GM12878 (cell line): ENCODE measurements around the gene C18orf63. TPM values are rescaled to one million over a fixed set of nuclear protein-coding genes. Genes with fewer than 3 reads are reported as not detected.

Source experiments
- ATAC-seq: fragments of 200-7000 bp; cut with Tn5 transposase; 3 replicates; pipeline ENCODE4 v1.9.1; 2020; ENCODE audit warnings: mild to moderate bottlenecking, moderate library complexity
- BruUV-seq: library from RNA; stranded (reverse); fragments of 400-500 nt; replicated peaks from 2 replicates; lab custom pipeline; 2021; lab: Mats Ljungman, UMichigan
- CTCF ChIA-PET: fragments of 300-600 bp; sonication (Branson Sonifier 250); formaldehyde crosslinking; extraction: SDS; loops from one replicate; lab custom pipeline; 2021; ENCODE audit warnings: inconsistent platforms; lab: Yijun Ruan, JAX
- POLR2A ChIA-PET: fragments of 350-600 bp; formaldehyde crosslinking; extraction: SDS; loops from one replicate; lab custom pipeline; 2021; ENCODE audit warnings: inconsistent platforms; lab: Charles Lee
- RAD21 ChIA-PET: fragments of 300-600 bp; sonication (Branson Sonifier 250); formaldehyde crosslinking; loops from one replicate; lab custom pipeline; 2023; ENCODE audit warnings: antibody characterized with exemption; ENCODE audit not compliant: unreplicated experiment; lab: Charles Lee
- SMC1A ChIA-PET: fragments of 300-600 bp; sonication (Branson Sonifier 250); formaldehyde crosslinking; loops from one replicate; lab custom pipeline; 2023; ENCODE audit not compliant: unreplicated experiment, uncharacterized antibody; lab: Charles Lee
- DNase-seq: peaks from one replicate; pipeline ENCODE4 v3.0.0-alpha.2; 2011; ENCODE audit warnings: low read depth, low spot score
- FAIRE-seq: peaks from 3 replicates; lab custom pipeline; 2011; peaks lifted over from hg19 to GRCh38; lab: Jason Lieb, UNC
- H2AFZ ChIP-seq: 2 replicates; pipeline ENCODE4 v1.6.0; 2011; ENCODE audit warnings: low read depth, low read length, control low read depth; ENCODE audit not compliant: control insufficient read depth
- H3K27ac ChIP-seq: 2 replicates; pipeline ENCODE4 v1.5.1; 2011; ENCODE audit warnings: control low read depth; ENCODE audit not compliant: control insufficient read depth, insufficient read depth
- H3K27me3 ChIP-seq, 2 experiments: replicated peaks in 1 of 2; 2 replicates each; pipeline versions ENCODE4 v1.6.0 to v1.6.1; 2011; ENCODE audit warnings: low read length in 1 of 2; ENCODE audit not compliant: control insufficient read depth in 2 of 2, insufficient read depth in 2 of 2
- H3K36me3 ChIP-seq, 2 experiments: 2 replicates each; pipeline ENCODE4 v1.5.1; 2011; ENCODE audit warnings: low read length in 1 of 2; ENCODE audit not compliant: control insufficient read depth in 2 of 2, insufficient read depth in 2 of 2
- H3K4me1 ChIP-seq: 2 replicates; pipeline ENCODE4 v1.6.1; 2011; ENCODE audit warnings: mild to moderate bottlenecking, low read length, moderate library complexity, mixed read lengths; ENCODE audit not compliant: control insufficient read depth, insufficient read depth
- H3K4me2 ChIP-seq: 2 replicates; pipeline ENCODE4 v1.6.0; 2011; ENCODE audit warnings: control low read depth; ENCODE audit not compliant: control insufficient read depth, insufficient read depth
- H3K4me3 ChIP-seq: fragments of 200-600 bp; sonication (generic); 2 replicates; pipeline ENCODE4 v1.5.1; 2016
- H3K79me2 ChIP-seq: 2 replicates; pipeline ENCODE4 v1.6.0; 2011; ENCODE audit warnings: low read length; ENCODE audit not compliant: control insufficient read depth, insufficient read depth
- H3K9ac ChIP-seq: 2 replicates; pipeline ENCODE4 v1.8.0; 2011; ENCODE audit warnings: low read length, control low read depth, mixed read lengths; ENCODE audit not compliant: control insufficient read depth, insufficient read depth
- H3K9me3 ChIP-seq: replicated peaks from 3 replicates; pipeline ENCODE4 v1.5.1; 2011; ENCODE audit warnings: mild to moderate bottlenecking, low read length; ENCODE audit not compliant: control insufficient read depth, insufficient read depth
- H4K20me1 ChIP-seq: 2 replicates; pipeline ENCODE4 v1.6.0; 2011; ENCODE audit not compliant: control insufficient read depth, insufficient read depth
- CBX3 ChIP-seq: fragments of 200-600 bp; sonication (generic); IDR thresholded peaks from 2 replicates; pipeline ENCODE4 v1.6.1; 2016; ENCODE audit warnings: low read depth, borderline replicate concordance
- CBX5 ChIP-seq: sonication (generic); IDR thresholded peaks from 2 replicates; pipeline ENCODE4 v1.6.1; 2016; ENCODE audit warnings: low read depth, moderate library complexity, mild to moderate bottlenecking, inconsistent platforms
- E2F4 ChIP-seq: IDR thresholded peaks from 2 replicates; pipeline ENCODE4 v1.6.1; 2012; ENCODE audit warnings: low read depth, low read length, improper control_type of control experiment
- ESRRA ChIP-seq: IDR thresholded peaks from 2 replicates; pipeline ENCODE4 v1.6.1; 2012; ENCODE audit warnings: mild to moderate bottlenecking, low read length, improper control_type of control experiment
- JUND ChIP-seq: IDR thresholded peaks from 2 replicates; pipeline ENCODE4 v1.6.1; 2012; ENCODE audit warnings: low read depth, mild to moderate bottlenecking, low read length, improper control_type of control experiment, moderate library complexity
- KDM1A ChIP-seq: fragments of 200-600 bp; sonication (generic); IDR thresholded peaks from 2 replicates; pipeline ENCODE4 v1.6.1; 2016; ENCODE audit warnings: borderline replicate concordance
- MYC ChIP-seq: IDR thresholded peaks from 2 replicates; pipeline ENCODE4 v1.6.1; 2011; ENCODE audit warnings: mild to moderate bottlenecking, low read length, moderate library complexity, inconsistent platforms; ENCODE audit not compliant: insufficient read depth, insufficient replicate concordance, insufficient read length, severe bottlenecking
- PBX3 ChIP-seq: IDR thresholded peaks from 2 replicates; pipeline ENCODE4 v1.6.1; 2011; ENCODE audit warnings: mild to moderate bottlenecking, low read depth, low read length, moderate library complexity; ENCODE audit not compliant: insufficient replicate concordance
- REST ChIP-seq: IDR thresholded peaks from 2 replicates; pipeline ENCODE4 v1.6.1; 2012; ENCODE audit warnings: mild to moderate bottlenecking, low read depth, low read length
- SPI1 ChIP-seq: IDR thresholded peaks from 2 replicates; pipeline ENCODE4 v1.6.1; 2011; ENCODE audit warnings: low read depth, mild to moderate bottlenecking, low read length, moderate library complexity, borderline replicate concordance; ENCODE audit not compliant: insufficient read depth
- YBX1 ChIP-seq: fragments of 450-650 bp; IDR thresholded peaks from 2 replicates; pipeline ENCODE4 v1.6.1; 2016; ENCODE audit warnings: antibody characterized with exemption
- ZNF274 ChIP-seq: IDR thresholded peaks from one replicate; pipeline ENCODE4 v1.8.0; 2011; ENCODE audit not compliant: insufficient read length, insufficient read depth
- ZNF687 ChIP-seq: fragments of 450-650 bp; IDR thresholded peaks from 2 replicates; pipeline ENCODE4 v1.6.1; 2017; ENCODE audit warnings: mild to moderate bottlenecking, moderate library complexity
- WGBS: methylation state at CpG from one replicate; pipeline ENCODE4 v1.1.6; 2016; ENCODE audit warnings: low lambda C conversion rate; ENCODE audit not compliant: insufficient replicate concordance, insufficient coverage; ENCODE audit errors: missing lambda C conversion rate; 5-methylcytosine and 5-hydroxymethylcytosine counted together
- in situ Hi-C: fragments of 300-500 bp; cut with MboI; formaldehyde crosslinking; loops from 9 replicates; pipeline ENCODE4 v1.14.3; 2018; ENCODE audit warnings: mixed read lengths
- intact Hi-C: fragments of 100-400 bp; cut with micrococcal nuclease; formaldehyde crosslinking; loops from one replicate; pipeline ENCODE4 v1.14.2; 2022; ENCODE audit not compliant: unreplicated experiment
- polyA plus RNA-seq, 11 experiments: library from polyadenylated mRNA; depleted of rRNA in 4 of 11; unstranded in 6 of 11; stranded (reverse) in 5 of 11; fragments of >200 nt; fragmentation: Nextera tagmentation in 4 of 11; fragmentation: Illumina TruSeq in 1 of 11; extraction: Ambion mirVana in 4 of 11; extraction: Trizol in 1 of 11; gene quantifications; 1 replicate in 1 of 11; 2 replicates in 10 of 11; pipeline versions ENCODE4 v1.2.1 to v1.2.3, GENCODE V29; 2011 to 2016; ENCODE audit warnings: inconsistent platforms in 2 of 11, missing spikeins in 2 of 11, low read depth in 1 of 11
- total RNA-seq, 4 experiments: library from RNA; depleted of rRNA in 3 of 4; stranded (reverse); fragments of >200 nt in 3 of 4; fragmentation: Illumina TruSeq in 1 of 4; extraction: Trizol in 1 of 4; gene quantifications; 2 replicates each; pipeline versions ENCODE4 v1.2.1 to v1.2.3, GENCODE V29; 2013 to 2021

C18orf63 gene
- total and polyA plus RNA-seq, 10 of the 15 experiments (the other 5 are each of a cell fraction or from before 2014, with no cell fraction given): not detected

GRCh38 chr18:74382481-74383017 is 66.9 kb downstream of the C18orf63 start (continued):
- TF ChIP-seq ESRRA: no peak

- no TSS peak for BruUV-seq
- CTCF ChIA-PET: no interaction called here
- no peak overlapping the region for H3K9ac ChIP-seq
- no peaks in the 10 kb centered on the region for H3K79me2 ChIP-seq
- RAD21 ChIA-PET: no interaction called here
- H3K4me2 ChIP-seq: no peak overlapping the region
- ATAC-seq (no peak), FAIRE-seq (no peak), DNase-seq (no peak)
- H3K27ac ChIP-seq: no peak overlapping the region
- SMC1A ChIA-PET: no interaction called here
- H3K27me3 ChIP-seq: peaks cover 0 to 4% of the 10 kb centered on the region in 2 experiments; a peak in 2 of 4 replicates
- WGBS: 15% methylated on average over 6 of the region's 6 CpGs
- no peaks in the 10 kb centered on the region for H3K36me3 ChIP-seq
- H2AFZ ChIP-seq: no peak overlapping the region
- in situ Hi-C loops: no loop called here
- H3K4me1 ChIP-seq: no peaks in the 10 kb centered on the region
- no peak overlapping the region for H3K4me3 ChIP-seq
- POLR2A ChIA-PET: no interaction called here
- H4K20me1 ChIP-seq: no peaks in the 10 kb centered on the region
- no peaks in the 10 kb centered on the region for H3K9me3 ChIP-seq
- intact Hi-C loops: no loop called here
- no peak for TF ChIP-seq MYC
- TF ChIP-seq YBX1: no peak
- TF ChIP-seq CBX3: no peak
- TF ChIP-seq E2F4: no peak
- no peak for TF ChIP-seq SPI1
- no peak for TF ChIP-seq KDM1A
- no peak for TF ChIP-seq REST
- no peak for TF ChIP-seq ZNF687
- no peak for TF ChIP-seq ZNF274
- TF ChIP-seq CBX5: no peak
- TF ChIP-seq JUND: no peak
- TF ChIP-seq PBX3: no peak
These were observed 71.7 kb downstream of the C18orf63 start for GRCh38 chr18:74387383-74387782.
